WTC11 (cell line): ENCODE measurements around the gene RAPGEF3.

ENCODE experiments used
- AFF4 ChIP-seq: sonication (generic); formaldehyde crosslinking; IDR thresholded peaks from 2 replicates; pipeline ENCODE4 v1.8.1; 2023; ENCODE audit warnings: mild to moderate bottlenecking, missing genetic modification reagents, borderline replicate concordance
- CTCF ChIP-seq: fragments of 200-600 bp; IDR thresholded peaks from 2 replicates; pipeline ENCODE4 v1.8.0; 2022; ENCODE audit warnings: antibody characterized with exemption
- ETV6 ChIP-seq: sonication (generic); formaldehyde crosslinking; IDR thresholded peaks from 2 replicates; pipeline ENCODE4 v1.8.1; 2022; ENCODE audit warnings: mild to moderate bottlenecking, missing genetic modification reagents
- NFYB ChIP-seq: sonication (generic); formaldehyde crosslinking; conservative IDR thresholded peaks from 2 replicates; pipeline ENCODE4 v1.8.0; 2022; ENCODE audit warnings: low read depth, missing genetic modification reagents
- NR2C2 ChIP-seq: sonication (generic); formaldehyde crosslinking; IDR thresholded peaks from 2 replicates; pipeline ENCODE4 v1.8.0; 2022; ENCODE audit warnings: mild to moderate bottlenecking, missing genetic modification reagents
- TCF7 ChIP-seq: sonication (generic); formaldehyde crosslinking; IDR thresholded peaks from 2 replicates; pipeline ENCODE4 v1.8.0; 2022; ENCODE audit warnings: mild to moderate bottlenecking, low read depth, missing genetic modification reagents, moderate library complexity
- TP53 ChIP-seq: sonication (generic); formaldehyde crosslinking; IDR thresholded peaks from 2 replicates; pipeline ENCODE4 v1.8.1; 2023; ENCODE audit warnings: mild to moderate bottlenecking, missing genetic modification reagents
- ZNF232 ChIP-seq: sonication (generic); formaldehyde crosslinking; IDR thresholded peaks from 2 replicates; pipeline ENCODE4 v1.8.0; 2022; ENCODE audit warnings: mild to moderate bottlenecking, missing genetic modification reagents
- ZNF396 ChIP-seq: fragments of 250-450 bp; sonication (Bioruptor Pico); IDR thresholded peaks from 2 replicates; pipeline ENCODE4 v1.8.0; 2021; ENCODE audit warnings: mild to moderate bottlenecking, moderate library complexity, borderline replicate concordance
- ZNF512 ChIP-seq: sonication (generic); formaldehyde crosslinking; IDR thresholded peaks from 2 replicates; pipeline ENCODE4 v1.8.1; 2022; ENCODE audit warnings: missing genetic modification reagents, borderline replicate concordance
- TF ChIP-seq, protein P1 (sequence below): fragments of 250-450 bp; sonication (Bioruptor Pico); IDR thresholded peaks from 2 replicates; pipeline ENCODE4 v1.8.0; 2021; ENCODE audit warnings: mild to moderate bottlenecking
- TF ChIP-seq, protein P2 (sequence below): sonication (generic); formaldehyde crosslinking; IDR thresholded peaks from 2 replicates; pipeline ENCODE4 v1.8.1; 2023; ENCODE audit warnings: mild to moderate bottlenecking, missing genetic modification reagents, moderate library complexity
- TF ChIP-seq, protein P3 (sequence below): sonication (generic); formaldehyde crosslinking; IDR thresholded peaks from 2 replicates; pipeline ENCODE4 v1.8.0; 2022; ENCODE audit warnings: mild to moderate bottlenecking, missing genetic modification reagents

- TF ChIP-seq NR2C2 (CRISPR knock-in tag): no peak
- TF ChIP-seq CTCF: no peak
- no peak for TF ChIP-seq TP53 (CRISPR knock-in tag)
- TF ChIP-seq ZNF232 (CRISPR knock-in tag): no peak
- TF ChIP-seq NFYB (CRISPR knock-in tag): no peak
- TF ChIP-seq, protein P1, sequence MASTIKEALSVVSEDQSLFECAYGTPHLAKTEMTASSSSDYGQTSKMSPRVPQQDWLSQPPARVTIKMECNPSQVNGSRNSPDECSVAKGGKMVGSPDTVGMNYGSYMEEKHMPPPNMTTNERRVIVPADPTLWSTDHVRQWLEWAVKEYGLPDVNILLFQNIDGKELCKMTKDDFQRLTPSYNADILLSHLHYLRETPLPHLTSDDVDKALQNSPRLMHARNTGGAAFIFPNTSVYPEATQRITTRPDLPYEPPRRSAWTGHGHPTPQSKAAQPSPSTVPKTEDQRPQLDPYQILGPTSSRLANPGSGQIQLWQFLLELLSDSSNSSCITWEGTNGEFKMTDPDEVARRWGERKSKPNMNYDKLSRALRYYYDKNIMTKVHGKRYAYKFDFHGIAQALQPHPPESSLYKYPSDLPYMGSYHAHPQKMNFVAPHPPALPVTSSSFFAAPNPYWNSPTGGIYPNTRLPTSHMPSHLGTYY (CRISPR knock-in tag): no peak
- no peak for TF ChIP-seq ZNF512
- TF ChIP-seq, protein P2, sequence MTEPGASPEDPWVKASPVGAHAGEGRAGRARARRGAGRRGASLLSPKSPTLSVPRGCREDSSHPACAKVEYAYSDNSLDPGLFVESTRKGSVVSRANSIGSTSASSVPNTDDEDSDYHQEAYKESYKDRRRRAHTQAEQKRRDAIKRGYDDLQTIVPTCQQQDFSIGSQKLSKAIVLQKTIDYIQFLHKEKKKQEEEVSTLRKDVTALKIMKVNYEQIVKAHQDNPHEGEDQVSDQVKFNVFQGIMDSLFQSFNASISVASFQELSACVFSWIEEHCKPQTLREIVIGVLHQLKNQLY (CRISPR knock-in tag): no peak
- no peak for TF ChIP-seq TCF7
- TF ChIP-seq, protein P3, sequence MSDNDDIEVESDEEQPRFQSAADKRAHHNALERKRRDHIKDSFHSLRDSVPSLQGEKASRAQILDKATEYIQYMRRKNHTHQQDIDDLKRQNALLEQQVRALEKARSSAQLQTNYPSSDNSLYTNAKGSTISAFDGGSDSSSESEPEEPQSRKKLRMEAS (CRISPR knock-in tag): no peak
- no peak for TF ChIP-seq AFF4 (CRISPR knock-in tag)
- no peak for TF ChIP-seq ETV6 (CRISPR knock-in tag)
- no peak for TF ChIP-seq ZNF396
Measured at GRCh38 chr12:47715877-47716548, 42.7 kb downstream of the RAPGEF3 start.
